ENCODE results near the gene CHMP1A.
A peak's percentile ranks its signal among the peaks of the same experiment; 100 is the strongest.
"Not testable (repeated sequence)": the region's sequence is repeated elsewhere in the genome, so short reads cannot be mapped to it uniquely, and the experiment has no call there.

CHMP1A gene

DNA sequence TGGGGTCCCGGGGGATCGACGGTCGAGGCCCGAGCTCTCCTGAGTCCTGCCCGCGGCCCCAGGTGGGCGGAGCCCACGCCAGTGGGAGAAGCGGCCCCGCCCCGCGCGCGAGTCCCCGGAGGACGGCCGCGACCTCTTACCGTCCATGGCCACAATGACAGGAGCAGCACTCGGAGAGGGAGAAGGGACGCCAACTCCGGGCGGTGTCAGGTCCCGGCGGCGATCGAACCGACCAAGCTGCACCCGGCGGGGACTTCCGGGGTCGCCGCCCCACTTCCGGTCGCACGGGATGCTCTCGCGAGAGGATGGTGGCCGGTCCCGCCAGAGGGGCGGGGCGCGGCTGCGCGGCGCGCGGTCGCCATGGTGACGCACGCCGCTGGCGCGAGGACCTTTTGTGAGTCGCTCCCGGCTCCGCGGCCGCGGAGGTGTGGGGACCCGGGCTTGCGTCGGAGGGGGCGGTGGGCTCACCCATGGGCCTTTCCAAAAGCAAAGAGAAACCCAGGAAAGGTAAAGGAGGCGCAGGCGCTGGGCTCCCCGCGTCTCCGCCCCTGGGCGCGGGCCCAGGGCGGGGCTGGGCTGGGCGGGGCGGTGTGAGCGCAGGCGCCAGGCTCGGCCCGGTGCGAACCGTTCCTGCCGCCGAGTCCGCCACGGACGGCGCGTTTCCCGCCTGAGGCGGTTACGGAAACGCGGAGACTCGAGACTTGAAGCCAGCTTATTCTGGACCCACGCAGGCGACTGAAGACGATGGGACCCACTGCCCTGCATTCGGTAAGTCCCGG is at the start of gene CHMP1A, which contains the start of gene SPATA33:
Gene CHMP1A (minus strand): TSS at position 267 of the 779 bp plus-strand sequence. CDS start 120 bp downstream, at position 147.
Gene SPATA33 (plus strand): TSS at position 395 of the 779 bp plus-strand sequence. CDS start 76 bp downstream, at position 471.
- DNase-seq (ENCODE audit: low read depth), result peak; percentile 60

- no peak for DNase-seq (ENCODE audit: low read depth)
These were observed 49.2 kb upstream of the CHMP1A start for GRCh38 chr16:89706518-89707260.

- no peak for DNase-seq (ENCODE audit: low read depth)
These were observed 47.5 kb upstream of the CHMP1A start for GRCh38 chr16:89705006-89705405.

- DNase-seq (ENCODE audit: low read depth), result no peak
These were observed 46.8 kb upstream of the CHMP1A start for GRCh38 chr16:89704281-89704680.

DNA sequence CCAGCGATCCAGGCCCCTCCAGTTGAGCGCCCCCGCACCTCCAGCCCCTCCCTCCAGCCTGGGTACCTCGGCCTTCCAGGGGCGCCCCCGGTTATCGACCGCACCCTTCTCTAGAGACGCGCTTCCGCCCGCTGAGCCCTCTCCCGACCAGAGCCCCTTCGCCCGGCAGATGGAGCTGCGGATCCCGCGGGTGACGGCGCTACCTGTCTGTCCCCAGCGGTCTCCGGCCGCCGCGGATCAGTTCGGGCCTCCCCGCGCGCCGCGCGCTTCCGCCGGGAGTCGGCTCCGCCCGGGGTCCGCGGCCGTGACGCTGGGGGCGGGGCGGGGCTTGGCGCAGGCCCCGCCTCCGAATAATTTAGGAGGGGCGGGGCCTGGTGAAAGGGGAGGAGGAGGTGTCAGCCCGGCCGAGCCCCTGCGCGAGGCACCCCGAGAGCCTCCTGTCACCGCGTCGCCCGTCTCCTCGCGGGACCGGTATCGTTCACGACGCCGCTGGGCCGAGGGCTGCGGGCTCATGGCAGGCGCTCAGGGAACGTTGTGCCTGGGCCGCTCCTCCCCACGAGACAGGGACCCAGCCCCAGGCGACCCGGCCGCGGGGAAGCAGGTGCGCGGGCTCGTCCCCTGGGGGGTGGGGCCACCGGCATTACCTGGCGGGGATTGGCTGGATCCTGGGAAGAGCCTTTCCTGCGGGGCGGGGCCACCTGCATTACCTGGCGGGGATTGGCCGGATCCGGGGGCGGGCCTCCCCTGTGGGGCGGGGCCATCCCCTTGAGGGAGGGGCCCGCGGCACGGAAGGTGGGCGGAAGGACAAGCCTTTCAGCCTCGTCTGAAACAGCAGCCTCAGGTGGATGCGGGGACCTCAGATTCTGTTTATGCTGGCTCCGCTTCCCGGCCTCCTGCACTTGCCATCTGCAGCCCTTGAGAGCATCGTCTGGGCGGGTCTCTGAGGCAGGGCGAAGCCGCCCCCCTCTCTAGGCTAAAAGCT is 44.2 kb upstream of the CHMP1A start, which contains the start of gene SPATA2L:
Gene SPATA2L (minus strand): TSS at position 281 of the 982 bp plus-strand sequence. CDS start 473 bp downstream, outside the sequence.
- no peak for DNase-seq (ENCODE audit: low read depth)

DNA sequence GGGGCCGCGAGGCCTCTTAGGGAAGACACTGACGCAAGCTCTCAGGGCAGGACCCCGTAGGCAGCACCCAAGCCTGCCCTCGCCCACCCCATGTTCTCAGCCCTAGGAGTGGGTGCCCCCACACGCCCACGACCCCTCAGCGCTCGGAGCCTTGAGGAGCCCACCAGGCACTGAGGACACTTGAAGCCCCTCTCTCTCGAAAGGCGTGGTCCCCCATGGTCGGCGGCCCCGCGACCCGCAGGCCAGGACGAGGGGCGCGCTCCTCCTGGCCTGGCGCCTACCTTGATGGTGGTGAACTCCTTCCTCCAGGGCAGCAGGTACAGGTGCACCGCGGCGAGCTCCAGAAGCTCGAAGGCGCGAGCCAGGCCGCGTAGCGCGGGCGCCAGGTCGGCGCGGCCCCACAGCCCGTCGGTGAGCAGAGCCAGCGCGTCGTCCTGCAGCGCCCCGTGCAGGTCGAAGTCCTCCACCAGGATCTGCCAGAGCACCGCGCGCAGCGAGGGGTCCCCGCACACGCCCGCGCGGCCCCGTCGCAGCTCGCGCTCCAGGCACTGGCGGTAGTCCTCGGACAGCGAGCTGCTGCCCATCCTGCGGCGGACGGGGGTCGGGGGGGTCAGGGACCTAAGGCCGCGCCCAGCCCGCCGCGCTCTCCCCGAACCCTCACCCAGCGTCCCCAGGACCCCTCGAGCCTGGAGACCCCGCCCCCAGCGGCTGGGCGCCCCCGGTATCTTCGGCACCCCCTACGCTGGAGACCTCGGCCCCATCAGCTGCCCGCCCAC is 43.3 kb upstream of the CHMP1A start:
- no peak for DNase-seq (ENCODE audit: low read depth)

GRCh38 chr16:89700100-89700648 is 42.7 kb upstream of the CHMP1A start:
- DNase-seq (ENCODE audit: low read depth), result peak; percentile 94

GRCh38 chr16:89699629-89700099 is 42.2 kb upstream of the CHMP1A start:
- DNase-seq (ENCODE audit: low read depth), result not testable (repeated sequence)

- DNase-seq (ENCODE audit: low read depth), result not testable (repeated sequence)
These were observed 41.2 kb upstream of the CHMP1A start for GRCh38 chr16:89698717-89699116.

GRCh38 chr16:89697616-89698331 is 40.3 kb upstream of the CHMP1A start:
- no peak for DNase-seq (ENCODE audit: low read depth)

GRCh38 chr16:89697161-89697615 is 39.7 kb upstream of the CHMP1A start:
- DNase-seq (ENCODE audit: low read depth), result no peak

DNA sequence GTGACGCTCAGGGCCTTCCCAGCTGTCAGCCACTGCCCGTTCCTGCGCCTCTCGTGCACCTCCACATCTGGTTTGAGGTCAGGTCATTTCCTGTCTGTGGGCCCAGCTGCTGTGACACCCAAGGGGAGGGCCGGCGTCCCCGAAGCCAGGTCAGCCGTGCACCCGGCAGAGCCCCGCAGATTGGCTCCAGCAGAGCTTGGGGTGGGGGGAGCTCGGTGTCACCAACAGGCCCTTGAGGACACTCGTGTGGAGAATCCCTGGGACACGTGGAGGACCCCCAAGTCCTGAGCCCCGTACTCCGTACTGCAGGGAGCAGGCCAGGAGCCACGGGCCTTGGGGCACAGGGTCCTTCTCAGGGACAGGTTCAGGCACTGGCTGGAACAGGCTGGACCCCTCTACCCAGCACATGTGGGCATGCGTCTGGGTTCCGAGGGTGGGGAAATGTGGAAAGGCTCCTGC is 39.2 kb upstream of the CHMP1A start:
- DNase-seq (ENCODE audit: low read depth), result no peak

DNA sequence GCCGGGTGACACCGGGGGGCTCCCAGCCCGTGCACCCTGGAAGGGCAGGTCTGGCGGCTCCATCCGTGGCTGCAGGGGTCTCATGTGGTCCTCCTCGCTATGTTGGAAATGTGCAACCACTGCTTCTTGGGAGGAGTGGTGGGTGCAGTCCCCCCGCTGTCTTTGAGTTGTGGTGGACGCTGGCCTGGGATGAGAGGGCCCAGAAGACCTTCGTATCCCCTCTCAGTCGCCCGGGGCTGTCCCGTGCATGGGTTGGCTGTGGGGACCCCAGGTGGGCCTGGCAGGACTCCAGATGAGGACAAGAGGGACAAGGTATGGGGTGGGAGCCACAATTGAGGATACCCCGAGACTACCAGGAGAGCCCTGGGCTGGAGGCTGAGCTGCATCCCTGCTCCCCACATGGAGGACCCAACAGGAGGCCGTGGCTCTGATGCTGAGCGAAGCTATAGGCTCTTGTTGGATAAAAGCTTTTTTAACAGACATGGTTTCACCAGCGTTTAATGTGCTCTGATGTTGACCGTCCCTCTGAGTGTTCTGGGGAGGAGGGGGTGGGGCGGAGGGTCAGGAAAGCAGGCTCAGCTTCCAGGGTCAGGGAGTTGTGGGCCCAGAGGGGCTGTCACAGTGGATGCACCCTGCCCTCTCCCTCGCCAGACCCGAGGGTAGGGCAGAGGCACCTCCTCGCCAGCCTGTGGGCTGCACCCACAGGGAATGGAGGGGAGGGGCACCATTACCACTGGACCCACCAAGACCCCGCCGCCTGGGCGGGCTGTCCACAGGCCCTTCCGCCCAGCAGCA is 38.6 kb upstream of the CHMP1A start:
- DNase-seq (ENCODE audit: low read depth), result no peak

DNA sequence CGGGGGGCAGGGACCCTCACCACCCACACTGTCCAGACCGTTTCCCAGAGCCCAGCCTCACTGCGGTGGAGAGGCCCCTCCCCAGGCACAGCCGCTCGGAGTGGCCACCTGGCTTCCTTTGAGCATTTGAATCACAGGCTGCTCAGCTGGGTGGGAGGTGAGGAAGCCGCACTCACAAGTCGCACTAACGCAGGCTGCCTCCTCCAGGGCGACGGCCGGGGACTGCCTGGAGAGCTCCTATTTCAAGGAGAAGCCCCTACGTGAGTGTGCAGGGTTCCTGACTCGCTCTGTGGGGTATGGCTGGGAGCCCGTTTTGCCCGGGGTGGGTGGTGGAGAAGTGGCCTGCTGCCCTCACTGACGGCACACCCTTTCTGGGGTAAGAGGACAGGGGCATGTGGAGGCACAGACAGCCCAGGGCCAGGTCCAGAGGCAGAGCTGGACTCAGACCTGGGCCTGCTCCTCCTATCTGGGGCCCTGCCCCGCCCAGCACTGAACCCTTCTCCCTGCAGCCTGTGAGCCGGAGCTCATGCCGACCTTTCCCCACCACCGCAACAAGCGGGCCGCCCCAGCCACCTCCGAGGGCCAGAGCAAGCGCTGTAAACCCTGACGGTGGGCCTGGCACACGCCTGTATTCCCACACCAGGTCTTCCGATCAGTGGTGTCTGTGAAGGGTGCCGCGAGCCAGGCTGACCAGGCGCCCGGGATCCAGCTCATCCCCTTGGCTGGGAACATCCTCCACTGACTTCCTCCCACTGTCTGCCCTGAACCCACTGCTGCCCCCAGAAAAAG is 37.8 kb upstream of the CHMP1A start:
- no peak for DNase-seq (ENCODE audit: low read depth)

DNA sequence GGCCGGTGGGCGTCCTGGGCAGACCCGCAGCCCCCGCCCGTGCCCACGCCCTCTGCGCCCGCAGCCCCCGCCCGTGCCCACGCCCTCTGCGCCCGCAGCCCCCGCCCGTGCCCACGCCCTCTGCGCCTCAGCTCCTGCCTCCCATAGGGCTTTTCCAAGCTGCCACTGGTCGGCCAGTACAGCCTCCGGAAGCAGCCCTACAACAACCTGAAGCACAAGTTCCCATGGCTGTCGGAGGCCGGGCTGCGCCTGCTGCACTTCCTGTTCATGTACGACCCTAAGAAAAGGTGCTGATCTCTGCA is 37.2 kb upstream of the CHMP1A start:
- not testable (repeated sequence) for DNase-seq (ENCODE audit: low read depth)

GRCh38 chr16:89693931-89694783 is 36.6 kb upstream of the CHMP1A start:
- DNase-seq (ENCODE audit: low read depth), result no peak

- no peak for DNase-seq (ENCODE audit: low read depth)
These were observed 35.8 kb upstream of the CHMP1A start for GRCh38 chr16:89693289-89693731.

All from HS-27A (cell line).